NCI-H526 treated with DMSO at 0.1 percent for 48 hours (cell line): ENCODE data around the gene TMEM89.

Experiments used
- DNase-seq: peaks from one replicate; lab custom pipeline; 2025; lab: John Stamatoyannopoulos, UW

The TMEM89 gene

GRCh38 chr3:48641396-48641795 is 19.8 kb upstream of the TMEM89 start:
- DNase-seq: no peak

GRCh38 chr3:48639944-48640606 is 18.5 kb upstream of the TMEM89 start:
- DNase-seq: no peak

DNA sequence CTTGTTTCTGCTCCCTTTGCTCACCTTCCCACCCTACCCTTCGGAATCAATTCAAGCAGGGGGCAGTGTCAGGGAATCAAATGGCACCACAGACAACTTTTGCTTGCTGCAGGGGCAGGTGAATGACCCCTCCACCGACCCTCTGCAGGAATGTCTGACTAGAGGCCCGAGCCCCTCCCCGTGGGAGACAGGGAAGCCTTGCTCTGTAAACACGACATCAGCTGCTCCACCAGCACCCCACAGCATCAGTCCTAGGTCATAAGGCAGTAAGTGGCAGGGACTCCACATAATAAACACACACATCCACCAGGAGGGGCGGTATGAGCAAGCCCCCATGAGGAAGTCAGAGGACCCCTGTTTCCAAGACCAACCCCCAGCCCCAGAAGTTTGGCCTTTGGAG is 15.7 kb upstream of the TMEM89 start:
- DNase-seq: no peak

DNA sequence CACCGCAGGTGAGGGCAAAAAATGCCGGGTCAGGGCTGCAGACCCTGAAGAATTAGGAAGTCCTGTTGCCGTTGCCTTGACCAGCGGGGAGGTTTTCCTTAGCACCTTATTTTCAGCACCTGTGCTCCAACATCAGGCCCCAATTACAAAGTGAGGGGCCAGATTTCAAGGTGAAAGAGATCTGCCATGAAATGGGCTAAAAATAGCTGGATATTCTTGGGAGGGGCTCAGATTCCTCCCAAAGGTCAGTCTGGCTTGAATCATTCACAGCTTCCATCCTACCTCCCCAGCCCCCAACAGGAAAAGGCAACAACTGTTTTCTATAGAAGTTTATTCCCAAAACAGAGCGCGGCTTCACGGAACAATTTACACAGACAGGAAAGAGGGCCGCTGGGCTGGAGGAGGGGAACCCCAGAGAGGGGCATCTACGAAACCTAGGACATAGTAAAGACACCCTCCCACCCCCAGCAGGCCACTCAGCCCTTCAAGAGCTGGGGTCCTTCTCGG is 14.6 kb upstream of the TMEM89 start:
- no peak for DNase-seq

DNA sequence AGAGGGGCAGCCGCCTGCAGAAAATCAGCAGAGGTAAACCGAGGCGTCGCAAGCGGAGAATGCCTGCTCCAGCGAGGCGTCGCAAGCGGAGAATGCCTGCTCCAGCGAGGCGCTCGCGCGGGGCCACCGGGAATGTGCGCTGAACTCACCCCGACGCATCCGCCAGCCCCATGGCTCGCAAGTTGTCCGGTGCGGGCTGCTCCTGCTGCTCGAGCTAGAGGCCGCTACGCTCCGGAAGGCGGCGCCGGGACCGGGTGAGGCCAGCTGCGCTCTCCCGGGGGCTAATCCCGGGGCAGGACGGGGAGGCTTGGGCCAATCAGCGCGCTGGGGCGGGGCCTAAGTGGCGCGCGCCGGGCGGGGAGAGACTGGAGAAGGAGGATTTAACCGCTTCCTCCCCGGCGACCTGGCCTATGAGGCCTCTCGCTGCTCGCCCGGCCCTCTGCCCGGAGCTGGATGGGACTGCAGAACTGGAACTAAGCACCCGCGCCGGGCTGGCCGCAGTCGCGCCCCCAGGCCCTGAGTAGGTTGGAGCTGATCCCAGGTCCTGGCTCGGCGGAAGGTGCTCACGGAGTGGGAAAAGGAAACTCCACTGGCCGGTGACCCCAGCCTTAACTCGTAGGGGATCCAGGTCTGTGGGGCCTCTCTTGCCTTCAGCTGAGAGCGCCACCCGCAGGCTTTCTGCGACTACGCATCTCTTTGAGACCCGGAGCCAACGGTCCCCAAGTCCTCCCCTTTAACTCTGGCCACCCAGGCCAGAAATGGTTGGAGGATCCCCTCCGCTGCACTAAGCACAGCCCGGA is 13.9 kb upstream of the TMEM89 start, which contains the start of gene SLC26A6:
SLC26A6 (minus strand) TSS at position 240 of the 800 bp plus-strand sequence; CDS start at position 172, 68 bp downstream.
- DNase-seq: peak; percentile 88

DNA sequence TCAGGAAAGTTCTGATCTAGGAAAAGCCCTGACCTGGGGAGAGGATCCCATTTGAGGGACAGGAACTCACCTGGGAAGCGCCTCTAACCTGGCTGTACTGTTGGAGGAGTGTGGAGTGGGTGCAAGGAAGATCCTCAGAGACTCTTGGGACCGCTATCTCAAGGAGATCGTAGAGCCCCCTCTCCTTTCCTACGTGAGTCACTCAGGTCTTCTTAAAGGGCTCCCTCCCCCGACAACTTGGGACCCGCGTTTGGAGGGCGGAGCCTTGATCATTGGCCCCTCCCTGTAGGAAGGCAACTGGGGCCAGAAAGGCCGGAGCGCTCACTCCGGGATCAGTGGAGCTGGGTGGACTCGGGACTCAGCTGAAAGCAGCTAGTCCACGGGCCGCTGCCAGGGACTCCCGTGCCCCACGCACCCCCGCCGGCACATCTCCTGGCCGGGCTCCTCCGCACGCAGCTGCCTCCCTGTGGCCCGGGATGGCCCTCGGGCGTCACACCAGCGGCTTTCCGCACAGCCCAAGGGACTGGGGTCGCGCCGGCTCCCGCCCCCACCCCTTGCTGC is 13.2 kb upstream of the TMEM89 start:
- DNase-seq: no peak

GRCh38 chr3:48633743-48634142 is 12.2 kb upstream of the TMEM89 start:
- DNase-seq: no peak

DNA sequence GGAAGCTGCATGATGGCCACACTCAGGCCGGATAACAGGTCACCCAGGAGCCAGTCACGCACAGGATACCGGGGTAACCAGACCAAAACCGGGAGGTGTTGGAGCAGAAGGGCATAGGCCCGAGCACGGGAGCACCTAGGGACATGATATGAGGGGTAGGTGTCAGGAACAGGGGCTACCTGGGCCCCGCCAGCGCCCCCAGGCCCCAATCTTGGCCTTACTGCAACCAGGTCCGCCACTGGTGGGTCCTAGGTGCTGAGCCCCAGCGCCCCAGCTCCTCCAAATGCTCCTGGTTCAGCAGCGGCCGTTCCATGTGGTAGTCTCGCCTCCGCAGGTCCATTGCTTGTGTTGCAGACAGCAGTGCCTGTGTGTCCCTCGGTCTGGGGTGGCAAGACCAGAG is 11.7 kb upstream of the TMEM89 start:
- no peak for DNase-seq

DNA sequence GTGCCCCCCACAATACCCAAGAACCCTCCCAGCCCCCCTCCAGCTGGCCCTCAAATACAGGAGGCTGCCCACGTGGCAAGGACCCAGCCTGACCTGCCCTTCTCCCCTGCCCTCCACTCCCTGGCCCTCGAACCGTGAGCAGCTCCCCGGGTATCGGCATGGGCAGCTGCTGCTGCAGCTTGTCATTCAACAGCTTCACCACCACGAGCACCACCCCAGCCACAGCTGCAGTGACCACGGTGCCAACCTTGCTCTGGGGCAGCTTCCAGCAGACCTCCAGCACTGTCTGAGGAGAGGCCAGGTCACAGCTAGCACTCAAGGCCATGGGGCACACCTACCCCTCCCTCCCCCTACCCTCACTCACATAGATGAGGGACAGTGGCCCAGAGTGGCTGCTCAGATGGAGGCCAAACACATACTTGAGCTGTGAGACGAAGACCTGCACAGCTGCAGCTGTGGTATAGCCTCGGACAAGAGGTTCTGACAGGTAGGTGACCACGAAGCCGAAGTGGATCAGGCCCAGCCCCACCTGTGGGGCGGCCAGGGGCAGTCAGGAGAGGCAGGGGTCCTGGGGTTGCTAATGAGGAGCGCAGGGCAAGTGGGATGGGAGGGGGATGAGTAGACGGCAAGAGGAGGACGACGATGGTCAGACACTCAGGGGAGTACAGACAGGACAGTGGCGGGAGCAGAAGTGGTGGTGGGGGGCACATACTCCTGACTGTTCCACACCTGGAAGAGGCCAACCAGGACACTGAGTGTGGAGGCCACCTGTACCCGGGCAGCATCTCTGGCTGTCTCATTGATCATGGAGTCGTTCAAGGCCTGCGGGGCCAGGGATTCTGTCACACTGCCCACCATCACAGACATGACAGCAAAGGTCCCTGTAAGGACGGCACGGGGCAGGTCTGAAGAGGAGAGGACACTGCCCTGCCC is 10.2 kb upstream of the TMEM89 start:
- DNase-seq: no peak

DNA sequence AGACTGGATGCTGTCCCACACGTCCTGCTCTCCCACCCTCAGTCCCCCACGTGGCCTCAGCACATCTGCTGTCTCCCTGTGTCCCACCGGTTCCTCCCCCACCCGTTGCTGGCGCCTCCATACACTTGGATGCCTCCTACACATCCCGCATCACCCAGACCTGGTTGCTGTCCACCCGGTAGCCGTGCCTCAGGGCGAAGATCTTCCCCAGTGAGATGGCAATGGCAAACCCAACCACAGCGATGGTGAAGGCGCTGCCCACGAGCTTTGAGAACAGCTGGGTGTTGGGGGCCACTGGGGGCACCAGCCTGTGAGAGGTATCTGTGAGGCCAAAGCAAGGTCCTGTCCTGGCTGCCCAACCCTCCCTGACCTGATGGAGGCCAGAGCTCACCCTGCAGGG is 9.3 kb upstream of the TMEM89 start:
- DNase-seq: no peak

DNA sequence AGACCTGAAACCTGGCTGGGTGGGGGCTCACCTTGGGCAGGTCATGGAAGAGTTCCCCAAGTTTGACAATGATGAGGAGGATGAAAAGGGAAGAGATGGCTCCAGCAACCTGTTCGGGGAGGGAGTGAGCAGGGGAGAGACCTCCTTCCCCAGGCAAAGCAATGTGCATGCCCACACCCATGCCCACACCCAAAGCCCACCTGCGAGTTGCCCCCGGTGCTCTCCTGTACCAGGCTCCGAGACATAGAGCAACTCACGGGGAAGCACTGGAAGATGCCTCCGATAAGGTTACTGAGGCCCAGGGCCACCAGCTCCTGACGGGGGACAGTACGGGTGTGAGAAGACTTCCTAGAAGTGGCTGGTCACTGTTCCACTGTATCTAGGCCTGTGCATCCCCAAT is 8.8 kb upstream of the TMEM89 start:
- no peak for DNase-seq

- no peak for DNase-seq
Observed at GRCh38 chr3:48629894-48630293, 8.3 kb upstream of the TMEM89 start.

DNA sequence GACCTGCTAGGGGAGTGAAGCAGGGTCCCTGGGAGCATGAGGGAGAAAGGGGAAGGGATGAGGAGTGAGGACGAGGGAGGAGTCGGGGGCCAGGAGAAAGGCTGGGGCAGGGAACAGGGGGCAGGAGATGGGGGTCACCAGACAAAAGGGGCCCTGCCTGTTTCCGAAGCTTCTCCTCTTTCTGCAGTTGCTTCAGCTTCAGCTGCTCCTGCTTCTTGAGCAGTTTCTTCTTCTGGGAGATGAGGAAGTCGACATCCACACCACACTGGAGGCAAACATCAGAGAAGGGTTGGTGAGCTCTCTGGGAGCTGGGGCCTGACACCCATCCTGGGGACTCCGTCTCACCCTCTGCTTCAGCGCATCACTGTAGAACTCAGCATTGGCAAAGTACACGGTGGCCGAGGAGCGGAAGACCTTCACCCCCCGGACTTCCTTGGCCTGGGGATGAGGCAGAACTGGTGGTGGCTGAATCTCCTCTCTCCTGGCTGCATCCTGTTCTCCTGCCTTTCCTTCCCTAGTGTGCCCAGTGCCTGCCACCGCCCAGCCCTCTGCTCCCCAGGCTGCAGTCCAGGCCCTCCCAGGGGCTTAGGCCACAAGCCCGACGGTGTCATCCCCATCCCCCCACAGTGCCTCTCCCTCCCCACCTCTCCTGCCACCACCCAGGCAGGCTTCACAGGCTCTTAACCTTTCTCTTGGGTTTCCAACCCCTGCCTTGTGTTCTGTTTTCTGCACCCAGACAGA is 6.9 kb upstream of the TMEM89 start:
- no peak for DNase-seq

- DNase-seq: no peak
Observed at GRCh38 chr3:48625600-48625999, 4.0 kb upstream of the TMEM89 start.

DNA sequence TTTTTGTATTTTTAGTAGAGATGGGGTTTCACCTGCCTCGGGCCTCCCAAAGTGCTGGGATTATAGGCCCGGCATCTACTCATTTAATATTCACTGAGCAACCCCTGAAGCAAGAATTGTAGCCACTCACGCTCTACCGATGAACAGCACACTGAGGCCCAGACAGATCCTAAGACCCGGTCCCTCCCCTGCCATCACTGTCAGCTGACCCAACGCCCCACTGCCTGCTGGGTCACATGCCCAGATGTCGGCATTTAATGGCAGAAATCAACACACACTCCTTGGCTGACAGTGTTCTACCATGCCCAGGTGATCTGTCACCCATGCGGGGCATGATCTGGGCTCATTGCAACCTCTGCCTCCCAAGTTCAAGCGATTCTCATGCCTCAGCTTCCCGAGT is 3.2 kb upstream of the TMEM89 start:
- no peak for DNase-seq

DNA sequence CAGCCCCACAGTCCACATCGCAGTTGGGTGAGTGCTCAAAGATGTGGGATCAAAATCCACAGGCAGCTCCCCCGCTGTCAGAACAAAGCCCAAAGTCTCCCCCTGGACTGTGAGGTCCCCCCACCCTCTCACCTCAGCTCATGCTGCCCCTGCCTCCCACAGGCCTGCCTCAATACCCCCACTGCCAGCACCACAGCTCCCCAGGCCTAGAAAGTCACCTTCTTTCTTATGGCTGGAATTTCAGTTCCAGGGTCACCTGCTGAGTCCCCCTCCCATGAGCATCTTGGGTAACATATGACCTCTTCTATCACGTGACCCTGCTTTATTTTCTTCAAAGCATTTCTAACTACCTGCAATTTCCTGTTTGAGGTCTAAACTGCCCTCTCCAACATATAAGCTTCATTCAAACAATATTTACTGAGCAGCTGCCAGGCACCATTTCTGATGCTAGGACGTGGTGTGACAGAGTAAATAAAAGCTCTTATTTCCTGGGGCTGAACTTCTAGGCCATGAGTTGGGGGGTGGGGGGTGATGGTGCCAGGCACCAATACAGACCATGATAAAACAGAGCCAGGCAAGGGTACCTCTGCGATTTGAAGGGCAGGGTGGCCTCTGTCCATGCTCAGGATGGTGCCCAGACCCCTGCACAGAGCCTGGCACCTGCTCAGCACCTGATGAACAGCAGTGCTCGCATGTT is 2.4 kb upstream of the TMEM89 start:
- DNase-seq: no peak

GRCh38 chr3:48619541-48620524 is 1.7 kb downstream of the TMEM89 start:
- DNase-seq: no peak

DNA sequence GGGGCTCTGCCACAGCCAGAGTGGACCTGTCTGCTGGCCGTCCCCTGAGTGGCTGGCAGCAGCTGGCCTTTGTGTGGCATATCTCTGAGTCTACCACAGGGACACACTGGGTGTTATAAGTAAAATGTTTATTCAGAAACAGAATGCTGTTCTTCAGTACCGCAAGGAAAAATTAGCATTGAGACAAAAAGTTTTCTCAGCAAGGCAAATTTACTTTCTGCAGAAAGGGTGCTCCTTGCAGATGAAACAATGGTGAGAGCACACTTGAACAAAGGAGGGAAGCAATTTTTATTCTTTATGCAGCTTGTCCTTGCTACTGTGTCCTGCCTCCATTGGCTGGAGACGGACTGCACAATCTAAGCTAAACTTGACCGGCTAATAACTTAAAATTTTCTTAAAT is 4.0 kb downstream of the TMEM89 start:
- no peak for DNase-seq

DNA sequence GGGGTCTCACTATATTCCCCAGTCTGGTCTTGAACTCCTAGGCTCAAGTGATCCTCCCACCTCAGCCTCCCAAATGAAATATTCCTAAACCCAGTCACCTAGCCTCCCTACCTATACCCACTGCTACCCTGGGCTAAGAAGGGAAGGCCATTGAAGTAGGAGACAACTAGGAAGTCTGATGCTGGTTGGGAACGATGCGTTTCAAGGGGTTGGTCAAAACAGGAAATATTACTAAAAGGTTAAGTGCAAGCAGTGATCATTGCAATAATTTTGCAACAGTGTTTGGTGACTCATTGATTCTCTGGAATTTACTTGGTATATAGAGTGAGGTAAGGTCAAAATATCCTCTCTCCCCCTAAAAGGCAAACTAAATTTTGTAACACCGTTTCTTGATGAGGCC is 7.5 kb downstream of the TMEM89 start:
- no peak for DNase-seq
